HEK293 (cell line): ENCODE data around the gene PLA2G4A.

Experiments
- CTCF ChIA-PET: fragments of 350-600 bp; formaldehyde crosslinking; extraction: SDS; loops from one replicate; lab custom pipeline; 2021; ENCODE audit warnings: antibody characterized with exemption; lab: Yijun Ruan, JAX
- POLR2A ChIA-PET: fragments of 300-600 bp; formaldehyde crosslinking; extraction: SDS; loops from one replicate; lab custom pipeline; 2020; ENCODE audit warnings: antibody characterized with exemption, inconsistent platforms; lab: Yijun Ruan, JAX
- H3K27ac ChIP-seq: fragments of 200-500 bp; sonication (Bioruptor generic); 2 replicates; pipeline ENCODE4 v1.5.1; 2014; ENCODE audit warnings: low read depth, low read length, control low read depth, inconsistent platforms; ENCODE audit errors: extremely low read depth
- H3K36me3 ChIP-seq, 2 experiments: fragments of 200-500 bp in 1 of 2; sonication (Bioruptor generic) in 1 of 2; 1 replicate in 1 of 2; 2 replicates in 1 of 2; pipeline ENCODE4 v1.5.1; 2014 to 2017; ENCODE audit warnings: inconsistent platforms in 2 of 2, low read length in 2 of 2; ENCODE audit not compliant: control insufficient read depth in 2 of 2, insufficient read depth in 1 of 2
- H3K4me1 ChIP-seq: fragments of 200-500 bp; sonication (Bioruptor generic); 2 replicates; pipeline ENCODE4 v1.5.1; 2014; ENCODE audit warnings: mild to moderate bottlenecking, low read length, inconsistent platforms; ENCODE audit not compliant: control insufficient read depth, insufficient read depth
- H3K4me3 ChIP-seq: 2 replicates; pipeline ENCODE4 v1.5.1; 2011; ENCODE audit warnings: low read depth, mild to moderate bottlenecking, control low read depth, low read length, moderate library complexity
- H3K9me3 ChIP-seq: fragments of 200-500 bp; sonication (Bioruptor generic); 2 replicates; pipeline ENCODE4 v1.5.1; 2014; ENCODE audit warnings: low read depth, low read length, inconsistent platforms; ENCODE audit not compliant: control insufficient read depth, insufficient read depth
- EGR2 ChIP-seq: fragments of 450-650 bp; formaldehyde crosslinking; IDR thresholded peaks from 2 replicates; pipeline ENCODE4 v1.5.1; 2016; ENCODE audit warnings: low read depth, missing biosample characterization, missing genetic modification characterization
- GFI1B ChIP-seq: fragments of 450-650 bp; formaldehyde crosslinking; IDR thresholded peaks from 2 replicates; pipeline ENCODE4 v1.5.1; 2016; ENCODE audit warnings: missing biosample characterization, missing genetic modification characterization
- KLF10 ChIP-seq: fragments of 450-650 bp; IDR thresholded peaks from 2 replicates; pipeline ENCODE4 v1.5.1; 2018; ENCODE audit warnings: missing biosample characterization, mild to moderate bottlenecking, missing genetic modification characterization
- KLF8 ChIP-seq: fragments of 450-650 bp; formaldehyde crosslinking; IDR thresholded peaks from 2 replicates; pipeline ENCODE4 v1.5.1; 2016; ENCODE audit warnings: missing biosample characterization, missing genetic modification characterization
- OSR2 ChIP-seq: fragments of 450-650 bp; formaldehyde crosslinking; IDR thresholded peaks from 2 replicates; pipeline ENCODE4 v1.5.1; 2016; ENCODE audit warnings: missing biosample characterization, missing genetic modification characterization
- RBAK ChIP-seq: fragments of 450-650 bp; formaldehyde crosslinking; IDR thresholded peaks from 2 replicates; pipeline ENCODE4 v1.5.1; 2016; ENCODE audit warnings: missing biosample characterization, missing genetic modification characterization
- SP2 ChIP-seq: fragments of 450-650 bp; formaldehyde crosslinking; IDR thresholded peaks from 2 replicates; pipeline ENCODE4 v1.5.1; 2016; ENCODE audit warnings: missing biosample characterization, missing genetic modification characterization
- TCF7L2 ChIP-seq: IDR thresholded peaks from 2 replicates; pipeline ENCODE4 v1.6.1; 2011; ENCODE audit warnings: low read depth, mild to moderate bottlenecking, inconsistent platforms, low read length, moderate library complexity, borderline replicate concordance
- YY1 ChIP-seq: fragments of 450-650 bp; formaldehyde crosslinking; IDR thresholded peaks from 2 replicates; pipeline ENCODE4 v1.5.1; 2018; ENCODE audit warnings: missing biosample characterization, missing genetic modification characterization
- ZNF174 ChIP-seq: fragments of 450-650 bp; formaldehyde crosslinking; IDR thresholded peaks from 2 replicates; pipeline ENCODE4 v1.5.0; 2017; ENCODE audit warnings: missing biosample characterization, mild to moderate bottlenecking, missing genetic modification characterization
- ZNF223 ChIP-seq: fragments of 450-650 bp; formaldehyde crosslinking; IDR thresholded peaks from 2 replicates; pipeline ENCODE4 v1.5.1; 2016; ENCODE audit warnings: missing biosample characterization, missing genetic modification characterization
- ZNF23 ChIP-seq: fragments of 450-650 bp; formaldehyde crosslinking; IDR thresholded peaks from 2 replicates; pipeline ENCODE4 v1.5.1; 2016; ENCODE audit warnings: missing biosample characterization, missing genetic modification characterization, borderline replicate concordance
- ZNF266 ChIP-seq: fragments of 450-650 bp; formaldehyde crosslinking; IDR thresholded peaks from 2 replicates; pipeline ENCODE4 v1.5.1; 2016; ENCODE audit warnings: missing biosample characterization, missing genetic modification characterization, low read depth
- ZNF274 ChIP-seq, 2 experiments: fragments of 200-500 bp in 1 of 2; fragments of 450-650 bp in 1 of 2; sonication (Bioruptor generic) in 1 of 2; formaldehyde crosslinking in 1 of 2; IDR thresholded peaks; 2 replicates each; pipeline versions ENCODE4 v1.5.1 to v1.6.1; 2014 to 2016; ENCODE audit warnings: borderline replicate concordance in 1 of 2, inconsistent platforms in 1 of 2, low read length in 1 of 2, missing biosample characterization in 1 of 2, missing genetic modification characterization in 1 of 2
- ZNF350 ChIP-seq: fragments of 450-650 bp; formaldehyde crosslinking; IDR thresholded peaks from 2 replicates; pipeline ENCODE4 v1.5.0; 2017; ENCODE audit warnings: missing biosample characterization, mild to moderate bottlenecking, missing genetic modification characterization
- ZNF433 ChIP-seq: fragments of 450-650 bp; formaldehyde crosslinking; IDR thresholded peaks from 2 replicates; pipeline ENCODE4 v1.5.1; 2016; ENCODE audit warnings: missing biosample characterization, missing genetic modification characterization, low read depth
- ZNF548 ChIP-seq: fragments of 450-650 bp; formaldehyde crosslinking; IDR thresholded peaks from 2 replicates; pipeline ENCODE4 v1.5.1; 2016; ENCODE audit warnings: missing biosample characterization, missing genetic modification characterization
- ZNF561 ChIP-seq: fragments of 450-650 bp; IDR thresholded peaks from 2 replicates; pipeline ENCODE4 v1.5.1; 2018; ENCODE audit warnings: missing biosample characterization, missing genetic modification characterization, borderline replicate concordance
- ZNF571 ChIP-seq: fragments of 450-650 bp; formaldehyde crosslinking; IDR thresholded peaks from 2 replicates; pipeline ENCODE4 v1.5.0; 2017; ENCODE audit warnings: missing biosample characterization, missing genetic modification characterization
- ZNF629 ChIP-seq: fragments of 450-650 bp; formaldehyde crosslinking; IDR thresholded peaks from 2 replicates; pipeline ENCODE4 v1.5.1; 2017; ENCODE audit warnings: missing biosample characterization, missing genetic modification characterization
- ZNF654 ChIP-seq: fragments of 450-650 bp; formaldehyde crosslinking; IDR thresholded peaks from 2 replicates; pipeline ENCODE4 v1.5.1; 2016; ENCODE audit warnings: low read depth, missing biosample characterization, missing genetic modification characterization
- ZSCAN16 ChIP-seq: fragments of 450-650 bp; formaldehyde crosslinking; IDR thresholded peaks from 2 replicates; pipeline ENCODE4 v1.5.1; 2016; ENCODE audit warnings: missing biosample characterization, missing genetic modification characterization
- ZSCAN23 ChIP-seq: fragments of 450-650 bp; formaldehyde crosslinking; IDR thresholded peaks from 2 replicates; pipeline ENCODE4 v1.5.1; 2016; ENCODE audit warnings: missing biosample characterization, missing genetic modification characterization
- TF ChIP-seq, protein P1 (sequence below): fragments of 450-650 bp; formaldehyde crosslinking; IDR thresholded peaks from 2 replicates; pipeline ENCODE4 v1.5.1; 2017; ENCODE audit warnings: missing biosample characterization, missing genetic modification characterization
- TF ChIP-seq, protein P2 (sequence below): sonication (generic); formaldehyde crosslinking; IDR thresholded peaks from 2 replicates; pipeline ENCODE4 v1.8.1; 2022; ENCODE audit warnings: mild to moderate bottlenecking, moderate library complexity, missing genetic modification reagents
- TF ChIP-seq, protein P3 (sequence below): fragments of 450-650 bp; formaldehyde crosslinking; IDR thresholded peaks from 2 replicates; pipeline ENCODE4 v1.5.1; 2016; ENCODE audit warnings: missing biosample characterization, missing genetic modification characterization
- TF ChIP-seq, protein P4 (sequence below): fragments of 450-650 bp; formaldehyde crosslinking; IDR thresholded peaks from 2 replicates; pipeline ENCODE4 v1.5.1; 2017; ENCODE audit warnings: missing biosample characterization, missing genetic modification characterization

The PLA2G4A gene

DNA sequence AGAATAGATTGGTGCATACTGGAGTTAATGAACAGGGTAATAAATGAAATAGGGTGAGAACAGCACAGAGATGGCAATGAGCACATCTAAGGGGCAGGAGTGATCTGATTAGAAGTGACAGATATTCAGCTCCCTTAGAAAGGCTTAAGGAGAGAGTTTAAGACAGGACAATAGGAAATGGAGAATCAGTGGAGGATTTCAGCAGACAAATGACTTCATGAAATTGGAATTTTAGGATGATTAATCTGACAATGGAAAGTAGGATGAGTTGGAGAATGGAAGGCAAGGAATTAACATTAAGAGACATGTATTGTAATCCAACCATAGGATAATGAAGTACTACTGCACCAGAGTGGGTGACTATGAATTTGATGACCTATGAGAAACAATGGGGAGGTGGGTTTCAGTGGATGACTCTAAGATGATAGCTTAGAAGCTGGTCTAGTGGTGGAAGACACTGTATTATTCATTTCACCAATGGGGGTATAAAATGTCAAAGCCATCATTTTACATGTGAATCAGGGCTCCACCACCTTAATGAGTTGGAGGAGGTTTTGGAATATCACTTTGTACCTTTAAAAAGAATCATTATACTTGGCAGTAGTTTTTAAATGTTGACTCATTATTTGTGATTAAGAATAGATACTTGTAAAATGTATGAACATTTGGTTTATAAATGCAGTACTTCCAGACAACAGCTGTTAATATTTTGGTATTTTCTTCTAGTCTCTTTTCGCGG lies 139.1 kb downstream of the PLA2G4A start:
- H3K4me3 ChIP-seq: no peak overlapping the region
- H3K27ac ChIP-seq: no peak overlapping the region
- no peaks in the 10 kb centered on the region for H3K36me3 ChIP-seq
- TF ChIP-seq ZNF571 (tag by site-specific recombination) (no peak), EGR2 (tag by site-specific recombination) (no peak), ZNF654 (tag by site-specific recombination) (no peak), ZNF548 (tag by site-specific recombination) (no peak), YY1 (tag by site-specific recombination) (no peak), RBAK (tag by site-specific recombination) (no peak), KLF8 (tag by site-specific recombination) (no peak), ZNF433 (tag by site-specific recombination) (no peak), ZSCAN23 (tag by site-specific recombination) (no peak), GFI1B (no peak), ZNF629 (tag by site-specific recombination) (no peak), KLF10 (tag by site-specific recombination) (no peak), ZSCAN16 (tag by site-specific recombination) (no peak), ZNF23 (tag by site-specific recombination) (no peak), TCF7L2 (no peak)
- TF ChIP-seq, protein P1, sequence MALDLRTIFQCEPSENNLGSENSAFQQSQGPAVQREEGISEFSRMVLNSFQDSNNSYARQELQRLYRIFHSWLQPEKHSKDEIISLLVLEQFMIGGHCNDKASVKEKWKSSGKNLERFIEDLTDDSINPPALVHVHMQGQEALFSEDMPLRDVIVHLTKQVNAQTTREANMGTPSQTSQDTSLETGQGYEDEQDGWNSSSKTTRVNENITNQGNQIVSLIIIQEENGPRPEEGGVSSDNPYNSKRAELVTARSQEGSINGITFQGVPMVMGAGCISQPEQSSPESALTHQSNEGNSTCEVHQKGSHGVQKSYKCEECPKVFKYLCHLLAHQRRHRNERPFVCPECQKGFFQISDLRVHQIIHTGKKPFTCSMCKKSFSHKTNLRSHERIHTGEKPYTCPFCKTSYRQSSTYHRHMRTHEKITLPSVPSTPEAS (tag by site-specific recombination): no peak
- TF ChIP-seq, protein P2, sequence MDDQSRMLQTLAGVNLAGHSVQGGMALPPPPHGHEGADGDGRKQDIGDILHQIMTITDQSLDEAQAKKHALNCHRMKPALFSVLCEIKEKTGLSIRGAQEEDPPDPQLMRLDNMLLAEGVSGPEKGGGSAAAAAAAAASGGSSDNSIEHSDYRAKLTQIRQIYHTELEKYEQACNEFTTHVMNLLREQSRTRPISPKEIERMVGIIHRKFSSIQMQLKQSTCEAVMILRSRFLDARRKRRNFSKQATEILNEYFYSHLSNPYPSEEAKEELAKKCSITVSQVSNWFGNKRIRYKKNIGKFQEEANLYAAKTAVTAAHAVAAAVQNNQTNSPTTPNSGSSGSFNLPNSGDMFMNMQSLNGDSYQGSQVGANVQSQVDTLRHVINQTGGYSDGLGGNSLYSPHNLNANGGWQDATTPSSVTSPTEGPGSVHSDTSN (CRISPR knock-in tag): no peak
- TF ChIP-seq, all 188 proteins: peak for 0
- H3K4me1 ChIP-seq: no peaks in the 10 kb centered on the region
- POLR2A ChIA-PET: no interaction called here
- CTCF ChIA-PET: no interaction called here
- no peaks in the 10 kb centered on the region for H3K9me3 ChIP-seq

DNA sequence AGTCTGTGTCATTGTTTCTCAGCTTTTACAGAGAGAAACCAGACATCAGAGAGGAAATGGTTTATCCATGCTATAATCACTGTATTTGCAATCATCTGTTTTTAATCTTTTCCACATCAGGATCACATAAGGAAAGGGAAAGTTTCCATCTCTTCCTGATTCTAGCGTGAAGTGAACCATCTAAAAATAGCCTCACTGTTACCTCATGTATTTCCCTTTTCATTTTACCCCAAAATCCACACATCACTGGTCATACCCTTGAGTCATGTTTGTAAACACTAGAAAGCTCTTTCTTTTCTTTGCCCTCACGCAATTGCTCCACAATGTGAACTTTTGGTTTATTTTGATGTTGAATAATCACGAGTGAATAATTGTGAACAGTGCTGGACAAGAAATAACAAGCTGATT lies 146.0 kb downstream of the PLA2G4A start:
- Histone ChIP-seq H3K9me3 (no peaks in the 10 kb centered on the region), H3K4me3 (no peak overlapping the region), H3K36me3 (no peaks in the 10 kb centered on the region), H3K4me1 (no peaks in the 10 kb centered on the region), H3K27ac (no peak overlapping the region)
- POLR2A ChIA-PET: no interaction called here
- CTCF ChIA-PET: interaction anchor here (0.6 to 1.5 kb wide), 3 partner anchors 10 to 13 kb away, joined by 3 to 5 read pairs (median 4); no protein-coding TSS in a partner anchor
- no peak for TF ChIP-seq ZNF266
- TF ChIP-seq RBAK (tag by site-specific recombination): no peak
- TF ChIP-seq, protein P3, sequence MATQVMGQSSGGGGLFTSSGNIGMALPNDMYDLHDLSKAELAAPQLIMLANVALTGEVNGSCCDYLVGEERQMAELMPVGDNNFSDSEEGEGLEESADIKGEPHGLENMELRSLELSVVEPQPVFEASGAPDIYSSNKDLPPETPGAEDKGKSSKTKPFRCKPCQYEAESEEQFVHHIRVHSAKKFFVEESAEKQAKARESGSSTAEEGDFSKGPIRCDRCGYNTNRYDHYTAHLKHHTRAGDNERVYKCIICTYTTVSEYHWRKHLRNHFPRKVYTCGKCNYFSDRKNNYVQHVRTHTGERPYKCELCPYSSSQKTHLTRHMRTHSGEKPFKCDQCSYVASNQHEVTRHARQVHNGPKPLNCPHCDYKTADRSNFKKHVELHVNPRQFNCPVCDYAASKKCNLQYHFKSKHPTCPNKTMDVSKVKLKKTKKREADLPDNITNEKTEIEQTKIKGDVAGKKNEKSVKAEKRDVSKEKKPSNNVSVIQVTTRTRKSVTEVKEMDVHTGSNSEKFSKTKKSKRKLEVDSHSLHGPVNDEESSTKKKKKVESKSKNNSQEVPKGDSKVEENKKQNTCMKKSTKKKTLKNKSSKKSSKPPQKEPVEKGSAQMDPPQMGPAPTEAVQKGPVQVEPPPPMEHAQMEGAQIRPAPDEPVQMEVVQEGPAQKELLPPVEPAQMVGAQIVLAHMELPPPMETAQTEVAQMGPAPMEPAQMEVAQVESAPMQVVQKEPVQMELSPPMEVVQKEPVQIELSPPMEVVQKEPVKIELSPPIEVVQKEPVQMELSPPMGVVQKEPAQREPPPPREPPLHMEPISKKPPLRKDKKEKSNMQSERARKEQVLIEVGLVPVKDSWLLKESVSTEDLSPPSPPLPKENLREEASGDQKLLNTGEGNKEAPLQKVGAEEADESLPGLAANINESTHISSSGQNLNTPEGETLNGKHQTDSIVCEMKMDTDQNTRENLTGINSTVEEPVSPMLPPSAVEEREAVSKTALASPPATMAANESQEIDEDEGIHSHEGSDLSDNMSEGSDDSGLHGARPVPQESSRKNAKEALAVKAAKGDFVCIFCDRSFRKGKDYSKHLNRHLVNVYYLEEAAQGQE (tag by site-specific recombination): no peak
- no peak for TF ChIP-seq ZNF174
- TF ChIP-seq SP2 (tag by site-specific recombination): no peak
- TF ChIP-seq, protein P4, sequence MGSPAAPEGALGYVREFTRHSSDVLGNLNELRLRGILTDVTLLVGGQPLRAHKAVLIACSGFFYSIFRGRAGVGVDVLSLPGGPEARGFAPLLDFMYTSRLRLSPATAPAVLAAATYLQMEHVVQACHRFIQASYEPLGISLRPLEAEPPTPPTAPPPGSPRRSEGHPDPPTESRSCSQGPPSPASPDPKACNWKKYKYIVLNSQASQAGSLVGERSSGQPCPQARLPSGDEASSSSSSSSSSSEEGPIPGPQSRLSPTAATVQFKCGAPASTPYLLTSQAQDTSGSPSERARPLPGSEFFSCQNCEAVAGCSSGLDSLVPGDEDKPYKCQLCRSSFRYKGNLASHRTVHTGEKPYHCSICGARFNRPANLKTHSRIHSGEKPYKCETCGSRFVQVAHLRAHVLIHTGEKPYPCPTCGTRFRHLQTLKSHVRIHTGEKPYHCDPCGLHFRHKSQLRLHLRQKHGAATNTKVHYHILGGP: no peak
- TF ChIP-seq ZNF274 (IDR thresholded peaks at IDR 0.05; ENCODE audit: low read length): no peak
- TF ChIP-seq ZNF274 (tag by site-specific recombination; IDR thresholded peaks at IDR 0.05; ENCODE audit: borderline replicate concordance): no peak
- no peak for TF ChIP-seq ZNF350
- no peak for TF ChIP-seq OSR2 (tag by site-specific recombination)
- no peak for TF ChIP-seq ZNF561 (tag by site-specific recombination)
- TF ChIP-seq ZNF223 (tag by site-specific recombination): no peak
